ENCODE data around the gene CSDE1.

Gene CSDE1

DNA sequence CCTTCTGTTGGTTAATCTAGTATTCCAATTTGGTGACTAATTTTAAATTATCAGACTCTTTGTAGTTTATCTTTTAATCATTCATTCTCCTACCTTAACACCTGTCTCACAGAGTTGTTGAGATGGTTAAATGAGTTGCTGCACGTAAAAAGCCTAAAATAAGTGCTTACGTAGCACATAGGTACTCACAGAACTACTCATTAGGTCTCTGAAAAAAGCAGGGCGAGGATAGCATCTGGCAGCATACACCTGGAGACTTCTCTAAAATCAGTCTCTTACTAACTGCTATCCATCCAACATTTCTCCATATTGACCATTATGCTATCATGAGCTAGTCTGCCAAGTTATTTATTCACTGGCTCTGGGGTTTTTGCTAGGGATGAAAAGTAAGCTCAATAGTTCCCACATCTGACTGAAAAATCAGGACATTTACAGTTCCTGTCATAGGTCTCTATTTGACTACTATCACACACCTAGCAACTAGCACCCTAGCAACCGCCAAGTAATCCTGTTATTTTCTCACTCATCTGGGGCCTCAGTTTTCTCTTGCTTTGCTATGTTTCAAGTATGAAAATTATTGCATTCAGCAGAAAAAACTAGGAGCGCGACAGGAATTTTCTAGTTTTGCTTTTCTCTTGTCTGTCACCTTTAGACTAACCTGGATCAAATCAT is 11.2 kb downstream of the CSDE1 start:
- no peak for DNase-seq

DNA sequence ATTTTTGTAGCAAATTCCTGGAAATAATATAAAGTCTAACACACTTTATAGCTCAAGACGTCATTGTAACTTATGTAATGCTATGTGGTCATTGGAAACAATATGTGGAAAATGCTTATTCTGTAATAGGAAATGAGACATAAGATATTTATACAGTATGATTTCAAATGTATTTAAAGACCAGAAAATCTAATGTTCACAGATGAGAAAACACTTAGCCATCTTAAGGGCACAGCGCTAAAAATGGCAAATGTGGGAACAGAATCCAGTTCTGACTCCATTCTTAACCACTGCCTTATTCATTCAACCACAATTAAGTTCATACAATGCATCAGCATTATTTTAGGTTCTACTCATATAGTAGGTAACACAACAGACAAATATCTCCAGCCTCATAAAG is 12.5 kb downstream of the CSDE1 start:
- DNase-seq = no peak

- no peak for DNase-seq
Observed at GRCh38 chr1:114741963-114742746, 15.6 kb downstream of the CSDE1 start.

DNA sequence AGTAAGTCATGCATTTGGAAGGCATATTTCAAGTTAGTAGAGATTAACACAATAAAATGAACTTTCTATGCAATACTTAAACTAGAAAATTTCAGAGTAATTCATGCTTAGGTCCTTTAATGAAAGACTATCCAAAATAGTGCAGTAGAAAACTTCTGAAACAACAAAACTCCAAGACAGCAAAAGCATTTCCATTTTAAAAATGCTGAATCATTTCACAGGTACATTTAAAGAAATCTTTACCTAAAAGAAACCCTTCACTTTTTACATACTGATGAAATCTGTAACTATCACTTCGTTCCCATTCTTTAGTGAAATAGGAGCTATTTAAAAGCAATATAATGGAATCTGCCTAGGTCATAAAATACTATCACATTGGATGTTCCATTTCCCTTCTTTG is 17.5 kb downstream of the CSDE1 start:
- no peak for DNase-seq

- no peak for DNase-seq
Observed at GRCh38 chr1:114737314-114737849, 20.4 kb downstream of the CSDE1 start.

DNA sequence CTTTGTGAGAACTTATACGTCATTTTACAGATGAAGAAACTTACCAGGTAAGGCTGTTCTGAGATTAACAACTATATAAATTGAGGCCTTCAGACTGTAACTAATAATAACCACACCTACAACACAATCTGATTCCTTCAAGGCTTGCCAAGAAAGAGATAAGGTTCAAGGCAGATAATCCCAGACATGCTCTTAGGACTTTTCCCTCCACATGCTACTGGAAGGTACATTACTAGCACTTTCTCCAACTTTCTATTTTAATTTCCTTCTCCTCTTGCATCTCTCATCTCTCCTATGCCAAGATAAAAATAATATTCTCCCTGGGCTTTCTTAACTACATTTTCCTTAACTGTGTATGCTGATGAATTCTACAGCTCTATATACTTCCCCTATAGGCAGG is 22.3 kb downstream of the CSDE1 start:
- DNase-seq = no peak

GRCh38 chr1:114729782-114730181 is 28.0 kb downstream of the CSDE1 start:
- DNase-seq = no peak

DNA sequence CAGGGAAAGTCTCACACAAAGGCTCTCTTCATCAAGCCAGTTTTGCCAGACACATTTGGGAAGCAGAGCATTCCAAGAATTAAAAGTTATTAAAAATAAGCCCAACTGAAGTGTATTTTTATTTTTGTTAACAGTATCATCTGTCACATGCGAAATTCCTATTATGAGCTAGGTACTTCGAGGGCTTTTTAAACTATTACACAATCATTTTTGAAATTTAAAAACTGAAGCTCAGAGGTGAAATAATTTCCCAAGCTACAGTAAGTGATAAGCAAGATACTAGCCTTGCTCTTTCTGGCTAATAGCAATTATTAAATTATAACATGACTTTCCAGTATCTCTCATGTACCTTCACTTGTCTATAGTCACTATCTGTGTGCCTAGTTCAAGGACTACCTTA is 29.2 kb downstream of the CSDE1 start:
- no peak for DNase-seq

GRCh38 chr1:114725230-114725629 is 32.6 kb downstream of the CSDE1 start:
- DNase-seq = no peak

DNA sequence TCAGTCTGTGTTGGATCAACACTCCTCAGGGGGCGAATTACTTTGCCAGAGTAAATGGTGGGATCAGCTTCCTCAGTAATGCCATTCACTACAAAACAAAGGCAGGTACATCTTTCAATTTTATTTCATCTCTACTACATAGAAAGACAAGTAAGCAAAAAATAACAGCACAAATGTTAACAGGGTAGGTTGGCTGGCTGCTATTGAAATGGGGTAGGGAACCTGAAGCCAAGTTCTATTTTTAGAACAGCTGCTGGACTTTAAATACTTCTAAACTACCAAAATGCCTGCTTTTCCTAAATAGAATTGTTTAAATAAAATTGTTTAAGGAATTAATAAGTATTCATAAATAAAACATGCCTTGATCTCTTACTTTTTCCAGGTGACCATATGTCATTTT is 33.9 kb downstream of the CSDE1 start:
- DNase-seq = no peak

- DNase-seq = no peak
Observed at GRCh38 chr1:114723457-114723856, 34.3 kb downstream of the CSDE1 start.

GRCh38 chr1:114720492-114720891 is 37.3 kb downstream of the CSDE1 start:
- DNase-seq = no peak

DNA sequence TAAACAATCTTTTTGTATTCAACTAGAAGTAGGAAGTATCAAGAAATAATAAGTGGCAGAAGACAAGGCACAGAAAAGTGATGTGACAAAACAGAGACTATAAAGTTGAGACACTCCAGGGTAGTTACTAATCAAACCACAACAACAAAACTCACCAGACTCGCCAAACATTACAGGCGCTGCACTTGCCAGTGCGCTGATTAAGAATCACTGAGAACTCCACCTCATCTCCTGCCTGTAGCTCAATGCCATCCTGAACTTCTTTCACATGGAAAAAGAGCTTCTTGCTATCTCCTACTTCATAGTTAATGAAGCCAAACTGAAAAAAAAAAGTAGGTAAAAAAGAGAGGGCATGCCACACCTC is 38.4 kb downstream of the CSDE1 start:
- no peak for DNase-seq

DNA sequence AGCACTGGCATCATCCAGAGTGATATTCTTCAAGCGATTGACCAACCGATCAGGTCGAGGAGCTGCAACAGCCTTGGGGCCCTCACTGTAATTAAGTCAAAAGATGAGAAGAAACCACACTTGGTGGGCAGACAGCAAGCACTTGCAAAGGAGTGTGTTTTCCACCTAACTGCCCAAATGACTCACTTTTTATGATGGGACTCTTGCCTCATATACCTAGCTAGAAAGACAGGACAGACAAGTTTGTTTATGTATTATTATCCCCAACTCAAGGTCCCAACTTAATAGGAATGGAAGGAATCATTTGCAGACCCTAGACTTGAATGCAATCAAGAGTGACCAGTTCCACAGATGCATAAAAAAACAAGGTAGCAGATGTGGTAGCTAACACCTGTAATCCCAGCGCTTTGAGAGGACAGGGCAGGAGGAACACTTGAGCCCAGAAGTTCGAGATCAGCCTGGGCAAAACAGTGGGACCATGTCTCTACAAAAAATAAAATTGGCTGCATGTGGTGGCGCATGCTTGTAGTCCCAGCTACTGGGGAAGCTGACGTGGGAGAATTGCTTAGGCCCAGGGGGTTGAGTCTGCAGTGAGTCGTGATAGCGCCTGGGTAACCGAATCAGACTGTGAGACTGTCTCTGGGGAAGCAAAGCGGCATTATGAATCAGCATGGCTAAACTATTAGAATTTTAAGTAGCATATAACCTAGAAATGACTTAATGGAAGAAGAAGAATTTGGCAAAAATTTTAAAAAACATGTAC is 38.9 kb downstream of the CSDE1 start:
- no peak for DNase-seq

DNA sequence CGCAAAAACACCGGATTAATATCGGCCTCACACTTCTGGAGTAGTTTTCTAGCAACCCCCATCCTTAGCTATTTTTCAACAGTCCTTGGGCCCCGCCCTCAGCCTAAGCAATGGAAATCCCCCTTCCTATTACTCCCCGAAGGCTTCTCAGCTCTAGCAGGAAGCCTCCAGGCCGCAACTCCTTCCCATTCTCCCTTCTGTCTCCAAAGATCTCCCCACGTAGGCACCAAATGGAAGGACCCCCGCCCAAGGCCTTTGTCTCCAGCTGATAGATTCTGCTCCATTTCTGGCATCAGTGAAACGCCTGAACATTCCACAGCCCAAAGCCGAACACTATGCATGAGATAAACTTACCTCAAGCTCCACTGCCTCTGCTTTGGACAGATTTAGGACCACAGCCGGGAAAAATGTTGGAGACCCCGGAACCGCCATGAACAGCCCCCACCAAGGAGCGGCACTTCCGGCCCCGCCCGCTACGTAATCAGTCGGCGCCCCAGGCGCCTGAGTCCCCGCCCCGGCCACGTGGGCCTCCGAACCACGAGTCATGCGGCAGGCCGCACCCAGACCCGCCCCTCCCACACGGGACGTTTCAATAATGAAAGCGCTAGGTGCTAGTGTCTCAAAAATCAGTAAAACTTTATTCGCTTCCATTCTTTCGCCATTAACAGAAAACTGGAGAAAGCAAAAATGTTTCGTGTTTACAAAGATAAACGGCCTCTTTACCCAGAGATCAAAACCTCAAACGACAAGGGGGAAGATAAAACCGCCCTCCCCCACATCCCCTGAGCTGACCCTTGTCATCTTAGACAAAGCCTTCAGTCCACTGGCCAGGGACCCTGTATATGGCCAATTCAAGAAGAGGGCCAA is 41.2 kb downstream of the CSDE1 start, which contains the start of gene NRAS:
Gene NRAS, minus strand, starts transcription at position 468 of the 867 bp plus-strand sequence. CDS start 611 bp downstream, outside the sequence.
- DNase-seq = peak; percentile 93

DNA sequence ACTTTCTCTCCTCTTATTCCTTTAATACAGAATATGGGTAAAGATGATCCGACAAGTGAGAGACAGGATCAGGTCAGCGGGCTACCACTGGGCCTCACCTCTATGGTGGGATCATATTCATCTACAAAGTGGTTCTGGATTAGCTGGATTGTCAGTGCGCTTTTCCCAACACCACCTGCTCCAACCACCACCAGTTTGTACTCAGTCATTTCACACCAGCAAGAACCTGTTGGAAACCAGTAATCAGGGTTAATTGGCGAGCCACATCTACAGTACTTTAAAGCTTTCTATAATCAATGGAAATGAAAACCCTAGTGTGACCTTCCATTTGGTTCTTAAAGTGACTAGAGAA is 41.9 kb downstream of the CSDE1 start:
- DNase-seq = no peak

DNA sequence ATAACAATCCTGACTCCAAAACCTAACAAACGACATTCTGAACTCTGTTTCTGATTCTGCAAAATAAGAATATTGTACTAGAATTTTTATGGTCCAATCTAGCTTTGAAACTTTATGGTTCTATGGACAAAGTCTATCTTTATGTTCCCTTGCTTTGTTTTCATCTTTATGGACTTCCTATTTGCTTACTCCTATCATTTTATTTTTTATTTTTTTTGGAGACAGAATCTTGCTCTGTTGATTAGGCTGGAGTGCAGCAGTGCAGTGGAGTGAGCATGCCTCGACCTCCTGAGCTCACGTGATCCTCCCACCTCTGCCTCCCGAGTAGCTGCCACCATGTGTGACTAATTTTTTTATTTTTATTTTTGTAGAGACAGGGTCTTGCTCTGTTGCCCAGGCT is 44.8 kb downstream of the CSDE1 start:
- no peak for DNase-seq

DNA sequence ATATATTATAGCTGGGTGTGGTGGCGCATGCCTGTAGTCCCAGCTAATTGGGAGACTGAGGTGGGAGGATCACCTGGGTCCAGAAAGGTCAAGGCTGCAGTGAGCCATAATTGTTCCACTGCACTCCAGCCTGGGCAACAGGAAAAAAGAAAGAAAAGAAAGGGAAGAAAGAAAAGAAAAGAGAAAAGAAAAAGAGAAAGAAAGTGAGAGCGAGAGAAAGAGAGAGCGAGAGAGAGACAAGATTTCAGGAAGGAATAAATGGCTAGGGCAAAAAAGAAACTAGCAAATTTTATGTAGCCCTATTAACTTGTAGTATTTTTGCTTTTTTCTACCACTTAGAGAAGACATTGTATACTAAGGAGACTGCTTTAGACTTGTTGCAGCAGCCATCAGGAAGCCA is 47.4 kb downstream of the CSDE1 start:
- no peak for DNase-seq

DNA sequence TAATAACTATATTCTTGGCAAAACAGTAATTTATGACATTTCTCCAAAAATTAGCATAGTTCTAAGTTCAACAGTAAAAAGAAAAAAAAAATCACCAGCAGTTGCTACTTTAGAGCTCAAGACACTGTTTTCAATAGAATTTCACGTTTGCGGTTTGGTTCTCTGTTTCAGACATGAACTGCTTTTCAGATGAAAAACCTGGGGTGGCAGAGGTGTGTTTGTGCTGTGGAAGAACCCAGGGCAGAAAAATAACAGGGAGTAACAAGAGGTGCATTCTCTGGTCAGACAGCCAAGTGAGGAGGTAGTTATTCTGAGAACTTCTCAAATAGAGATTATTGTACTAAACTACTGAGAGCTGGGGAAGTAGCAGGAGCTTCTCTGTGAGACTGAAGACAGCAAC is 50.2 kb downstream of the CSDE1 start:
- no peak for DNase-seq

DNA sequence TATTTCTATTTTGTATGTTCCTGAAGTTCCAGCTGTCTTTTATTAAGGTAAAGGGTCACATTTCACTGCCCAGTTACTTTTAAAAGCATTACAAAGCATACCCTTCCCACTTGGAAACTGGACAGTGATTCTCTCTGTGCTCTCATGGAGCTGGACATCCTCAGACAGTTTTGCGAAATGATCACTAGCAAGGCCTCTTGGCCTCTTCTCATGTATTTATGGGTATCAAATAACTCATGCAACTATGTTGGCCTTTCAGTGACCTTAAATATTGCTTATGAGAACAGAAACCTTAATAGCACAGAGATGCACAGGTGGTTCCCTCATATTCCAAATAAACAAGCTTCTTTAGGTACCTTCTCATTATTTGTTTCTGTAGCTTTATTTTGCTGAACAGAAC is 54.5 kb downstream of the CSDE1 start:
- peak; percentile 15 for DNase-seq

- DNase-seq = no peak
Observed at GRCh38 chr1:114702737-114703136, 55.0 kb downstream of the CSDE1 start.

- no peak for DNase-seq
Observed at GRCh38 chr1:114701931-114702330, 55.9 kb downstream of the CSDE1 start.

Data from RPMI8226 (cell line).